ENCODE results near the gene GSDME.

The GSDME gene

GRCh38 chr7:24660546-24660945 lies 96.7 kb downstream of the GSDME start:
- TF ChIP-seq, protein P1, sequence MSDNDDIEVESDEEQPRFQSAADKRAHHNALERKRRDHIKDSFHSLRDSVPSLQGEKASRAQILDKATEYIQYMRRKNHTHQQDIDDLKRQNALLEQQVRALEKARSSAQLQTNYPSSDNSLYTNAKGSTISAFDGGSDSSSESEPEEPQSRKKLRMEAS (IDR thresholded peaks at IDR 0.05), result no peak
- TF ChIP-seq RAD21 (IDR thresholded peaks at IDR 0.05; ENCODE audit: low read depth), result no peak

DNA sequence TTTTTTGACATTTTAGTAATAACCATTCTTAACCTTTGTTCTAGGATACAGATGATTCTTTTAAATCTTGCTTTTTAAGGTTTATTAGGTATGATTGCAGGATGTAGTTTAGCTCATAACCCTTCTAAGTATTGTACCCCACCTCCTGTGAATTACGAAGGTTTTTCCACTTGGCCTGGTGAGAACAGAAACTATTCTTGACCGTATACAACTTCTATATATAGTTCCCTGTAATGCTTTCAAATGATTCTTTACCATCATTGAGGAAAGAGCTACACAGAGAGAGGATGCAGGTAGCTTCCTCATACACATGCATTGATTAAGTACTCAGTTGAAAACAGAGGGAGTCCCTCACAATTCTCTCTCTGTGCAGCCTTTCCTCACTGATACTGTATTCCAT lies 97.8 kb downstream of the GSDME start:
- TF ChIP-seq TEAD4 (IDR thresholded peaks at IDR 0.05), result no peak
- TF ChIP-seq RAD21 (IDR thresholded peaks at IDR 0.05; ENCODE audit: low read depth), result no peak
- TF ChIP-seq ZBTB7A (IDR thresholded peaks at IDR 0.05; ENCODE audit: low read depth), result no peak
- TF ChIP-seq YY1 (IDR thresholded peaks at IDR 0.05; ENCODE audit: low read depth), result no peak
- no peak for TF ChIP-seq REST (IDR thresholded peaks at IDR 0.05; ENCODE audit: low read depth)
- TF ChIP-seq FOXM1 (IDR thresholded peaks at IDR 0.05; ENCODE audit: borderline replicate concordance, low read depth), result no peak
- TF ChIP-seq CREB1 (IDR thresholded peaks at IDR 0.05; ENCODE audit: low read depth), result no peak
- TF ChIP-seq EGR1 (IDR thresholded peaks at IDR 0.05), result no peak
- no peak for TF ChIP-seq CEBPB (IDR thresholded peaks at IDR 0.05)
- TF ChIP-seq EP300 (IDR thresholded peaks at IDR 0.05; ENCODE audit: borderline replicate concordance), result no peak
- TF ChIP-seq, protein P1 (IDR thresholded peaks at IDR 0.05), result no peak

GRCh38 chr7:24657980-24658379 lies 99.3 kb downstream of the GSDME start:
- TF ChIP-seq FOXM1 (IDR thresholded peaks at IDR 0.05; ENCODE audit: borderline replicate concordance, low read depth) (no peak), CREB1 (IDR thresholded peaks at IDR 0.05; ENCODE audit: low read depth) (no peak), TCF12 (IDR thresholded peaks at IDR 0.05; ENCODE audit: low read depth) (no peak), YY1 (IDR thresholded peaks at IDR 0.05; ENCODE audit: low read depth) (no peak)
- TF ChIP-seq, protein P1 (IDR thresholded peaks at IDR 0.05), result no peak
- TF ChIP-seq, protein P2, sequence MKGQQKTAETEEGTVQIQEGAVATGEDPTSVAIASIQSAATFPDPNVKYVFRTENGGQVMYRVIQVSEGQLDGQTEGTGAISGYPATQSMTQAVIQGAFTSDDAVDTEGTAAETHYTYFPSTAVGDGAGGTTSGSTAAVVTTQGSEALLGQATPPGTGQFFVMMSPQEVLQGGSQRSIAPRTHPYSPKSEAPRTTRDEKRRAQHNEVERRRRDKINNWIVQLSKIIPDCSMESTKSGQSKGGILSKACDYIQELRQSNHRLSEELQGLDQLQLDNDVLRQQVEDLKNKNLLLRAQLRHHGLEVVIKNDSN (IDR thresholded peaks at IDR 0.05), result no peak

DNA sequence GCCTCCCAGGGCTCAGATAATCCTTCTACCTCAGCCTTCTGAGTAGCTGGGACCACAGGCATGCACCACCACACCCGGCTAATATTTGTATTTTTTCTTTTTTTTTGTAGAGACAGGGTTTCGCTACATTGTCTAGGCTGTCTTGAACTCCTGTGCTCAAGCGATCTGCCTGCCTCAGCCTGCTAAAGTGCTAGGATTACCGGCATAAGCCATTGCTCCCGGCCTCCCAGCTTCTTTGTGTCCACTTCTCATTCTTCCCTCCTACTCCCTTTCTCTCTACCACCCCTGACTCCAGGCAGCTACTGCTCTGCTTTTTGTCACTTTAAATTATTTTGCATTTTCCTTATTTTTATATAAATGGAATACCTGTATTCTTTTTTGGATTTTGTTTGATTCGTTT lies 100.7 kb downstream of the GSDME start:
- TF ChIP-seq TEAD4 (IDR thresholded peaks at IDR 0.05), result no peak
- no peak for TF ChIP-seq CREB1 (IDR thresholded peaks at IDR 0.05; ENCODE audit: low read depth)
- TF ChIP-seq NFIC (IDR thresholded peaks at IDR 0.05), result no peak
- TF ChIP-seq ZBTB7A (IDR thresholded peaks at IDR 0.05; ENCODE audit: low read depth), result no peak
- no peak for TF ChIP-seq YY1 (IDR thresholded peaks at IDR 0.05; ENCODE audit: low read depth)
- no peak for TF ChIP-seq TCF12 (IDR thresholded peaks at IDR 0.05; ENCODE audit: low read depth)
- TF ChIP-seq REST (IDR thresholded peaks at IDR 0.05; ENCODE audit: low read depth), result no peak
- TF ChIP-seq EGR1 (IDR thresholded peaks at IDR 0.05), result no peak
- no peak for TF ChIP-seq FOXM1 (IDR thresholded peaks at IDR 0.05; ENCODE audit: borderline replicate concordance, low read depth)
- no peak for TF ChIP-seq TAF1 (IDR thresholded peaks at IDR 0.05; ENCODE audit: low read depth)
- TF ChIP-seq, protein P2 (IDR thresholded peaks at IDR 0.05), result no peak
- no peak for TF ChIP-seq EP300 (IDR thresholded peaks at IDR 0.05; ENCODE audit: borderline replicate concordance)
- TF ChIP-seq CEBPB (IDR thresholded peaks at IDR 0.05), result no peak
- TF ChIP-seq, protein P1 (IDR thresholded peaks at IDR 0.05), result no peak
- no peak for TF ChIP-seq RAD21 (IDR thresholded peaks at IDR 0.05; ENCODE audit: low read depth)

GRCh38 chr7:24654305-24654704 lies 103.0 kb downstream of the GSDME start:
- no peak for TF ChIP-seq TAF1 (IDR thresholded peaks at IDR 0.05; ENCODE audit: low read depth)
- TF ChIP-seq ZBTB7A (IDR thresholded peaks at IDR 0.05; ENCODE audit: low read depth), result no peak
- TF ChIP-seq FOXM1 (IDR thresholded peaks at IDR 0.05; ENCODE audit: borderline replicate concordance, low read depth), result no peak
- no peak for TF ChIP-seq CREB1 (IDR thresholded peaks at IDR 0.05; ENCODE audit: low read depth)
- TF ChIP-seq, protein P2 (IDR thresholded peaks at IDR 0.05), result no peak
- no peak for TF ChIP-seq EP300 (IDR thresholded peaks at IDR 0.05; ENCODE audit: borderline replicate concordance)
- TF ChIP-seq REST (IDR thresholded peaks at IDR 0.05; ENCODE audit: low read depth), result no peak
- no peak for TF ChIP-seq TEAD4 (IDR thresholded peaks at IDR 0.05)
- TF ChIP-seq EGR1 (IDR thresholded peaks at IDR 0.05), result no peak
- TF ChIP-seq YY1 (IDR thresholded peaks at IDR 0.05; ENCODE audit: low read depth), result no peak
- TF ChIP-seq NFIC (IDR thresholded peaks at IDR 0.05), result no peak
- TF ChIP-seq, protein P1 (IDR thresholded peaks at IDR 0.05), result no peak

All from Ishikawa (cell line).